ENCODE results near the gene POSTN. TPM values are rescaled to one million over a fixed set of nuclear protein-coding genes. Genes with fewer than 3 reads are reported as not detected.

Gene POSTN
- total RNA-seq = not detected
- total RNA-seq (2013) = 0.14 TPM

GRCh38 chr13:37598597-37598996 is at the start of gene POSTN:
Gene POSTN, minus strand, starts transcription at chr13:37598768. Its CDS starts 42 bp downstream, at chr13:37598726.
- Histone ChIP-seq H3K4me3 (ENCODE audit: low read length) (no peak within 1 kb of the TSS), H3K36me3 (ENCODE audit: control insufficient read depth, insufficient read depth, low read length) (no peaks in the 10 kb centered on the region), H3K9me3 (ENCODE audit: control insufficient read depth, insufficient read depth, low read length) (no peaks in the 10 kb centered on the region), H3K27me3 (ENCODE audit: control insufficient read depth, insufficient read depth, low read length) (no peaks in the 10 kb centered on the region), H3K27ac (ENCODE audit: low read length) (no peak within 1 kb of the TSS), H3K4me1 (ENCODE audit: control insufficient read depth, insufficient read depth, low read length) (no peaks in the 10 kb centered on the region)
- ATAC-seq (no peak), DNase-seq (no peak)
- H3K36me3 Mint-ChIP-seq = no peaks in the 10 kb centered on the region
- TF ChIP-seq CTCF (IDR thresholded peaks at IDR 0.05) = no peak
- no peaks in the 10 kb centered on the region for H3K27me3 Mint-ChIP-seq (ENCODE audit: low read depth in 2 of 2)
- H3K4me1 Mint-ChIP-seq = no peaks in the 10 kb centered on the region
- peaks cover 0 to 3% of the 10 kb centered on the region in 2 donors for H3K9me3 Mint-ChIP-seq
- intact Hi-C loops (cut with micrococcal nuclease) = no loop called here
- WGBS (ENCODE audit: insufficient coverage) = 39% methylated on average over 6 of the region's 6 CpGs
- no peak within 1 kb of the TSS for H3K4me3 Mint-ChIP-seq
- no peak within 1 kb of the TSS for H3K27ac Mint-ChIP-seq

GRCh38 chr13:37647031-37647650 is 48.6 kb upstream of the POSTN start:
- WGBS (ENCODE audit: insufficient coverage) = 41% methylated on average over 5 of the region's 5 CpGs
- DNase-seq = no peak
- H3K9me3 Mint-ChIP-seq = peaks cover 8 to 11% of the 10 kb centered on the region in 2 donors
- H3K4me3 ChIP-seq (ENCODE audit: low read length) = no peak overlapping the region
- no peaks in the 10 kb centered on the region for H3K36me3 ChIP-seq (ENCODE audit: control insufficient read depth, insufficient read depth, low read length)
- no peaks in the 10 kb centered on the region for H3K4me1 Mint-ChIP-seq
- H3K9me3 ChIP-seq (ENCODE audit: control insufficient read depth, insufficient read depth, low read length) = no peaks in the 10 kb centered on the region
- intact Hi-C loops (cut with micrococcal nuclease) = no loop called here
- H3K27me3 Mint-ChIP-seq (ENCODE audit: low read depth in 2 of 2) = no peaks in the 10 kb centered on the region
- H3K27ac Mint-ChIP-seq = no peak overlapping the region
- H3K27me3 ChIP-seq (ENCODE audit: control insufficient read depth, insufficient read depth, low read length) = no peaks in the 10 kb centered on the region
- H3K4me3 Mint-ChIP-seq = no peak overlapping the region
- no peak for ATAC-seq
- H3K4me1 ChIP-seq (ENCODE audit: control insufficient read depth, insufficient read depth, low read length) = no peaks in the 10 kb centered on the region
- H3K36me3 Mint-ChIP-seq = no peaks in the 10 kb centered on the region
- TF ChIP-seq CTCF (IDR thresholded peaks at IDR 0.05) = no peak
- H3K27ac ChIP-seq (ENCODE audit: low read length) = no peak overlapping the region

- H3K36me3 ChIP-seq (ENCODE audit: control insufficient read depth, insufficient read depth, low read length) = no peaks in the 10 kb centered on the region
- no peaks in the 10 kb centered on the region for H3K9me3 ChIP-seq (ENCODE audit: control insufficient read depth, insufficient read depth, low read length)
- Mint-ChIP-seq H3K4me3 (no peak overlapping the region), H3K27me3 (ENCODE audit: low read depth in 2 of 2) (no peaks in the 10 kb centered on the region), H3K4me1 (no peaks in the 10 kb centered on the region), H3K9me3 (peaks cover 8 to 15% of the 10 kb centered on the region in 2 donors), H3K27ac (no peak overlapping the region), H3K36me3 (peaks cover 4% of the 10 kb centered on the region)
- intact Hi-C loops (cut with micrococcal nuclease) = no loop called here
- no peak for TF ChIP-seq CTCF (IDR thresholded peaks at IDR 0.05)
- H3K4me1 ChIP-seq (ENCODE audit: control insufficient read depth, insufficient read depth, low read length) = no peaks in the 10 kb centered on the region
- ATAC-seq (no peak), DNase-seq (no peak)
- no peak overlapping the region for H3K4me3 ChIP-seq (ENCODE audit: low read length)
- WGBS (ENCODE audit: insufficient coverage) = 46% methylated on average over 2 of the region's 3 CpGs
- H3K27me3 ChIP-seq (ENCODE audit: control insufficient read depth, insufficient read depth, low read length) = no peaks in the 10 kb centered on the region
- H3K27ac ChIP-seq (ENCODE audit: low read length) = no peak overlapping the region
Observed at GRCh38 chr13:37646531-37646930, 48.0 kb upstream of the POSTN start.

GRCh38 chr13:37645181-37645740 is 46.7 kb upstream of the POSTN start:
- Histone ChIP-seq H3K9me3 (ENCODE audit: control insufficient read depth, insufficient read depth, low read length) (no peaks in the 10 kb centered on the region), H3K4me3 (ENCODE audit: low read length) (no peak overlapping the region), H3K4me1 (ENCODE audit: control insufficient read depth, insufficient read depth, low read length) (no peaks in the 10 kb centered on the region), H3K27me3 (ENCODE audit: control insufficient read depth, insufficient read depth, low read length) (no peaks in the 10 kb centered on the region), H3K36me3 (ENCODE audit: control insufficient read depth, insufficient read depth, low read length) (no peaks in the 10 kb centered on the region), H3K27ac (ENCODE audit: low read length) (no peak overlapping the region)
- Mint-ChIP-seq H3K9me3 (peaks cover 6 to 15% of the 10 kb centered on the region in 2 donors), H3K36me3 (peaks cover 4% of the 10 kb centered on the region), H3K4me1 (no peaks in the 10 kb centered on the region), H3K4me3 (no peak overlapping the region), H3K27me3 (ENCODE audit: low read depth in 2 of 2) (no peaks in the 10 kb centered on the region), H3K27ac (no peak overlapping the region)
- ATAC-seq (no peak), DNase-seq (no peak)
- no peak for TF ChIP-seq CTCF (IDR thresholded peaks at IDR 0.05)
- intact Hi-C loops (cut with micrococcal nuclease) = no loop called here
- 51% methylated on average over 7 of the region's 7 CpGs for WGBS (ENCODE audit: insufficient coverage)

Measured in natural killer cell (primary cell).